Ascending aorta (tissue), 2 donors: ENCODE measurements around the gene CABLES1. TPM values are rescaled to one million over a fixed set of nuclear protein-coding genes. Genes with fewer than 3 reads are reported as not detected.

ENCODE experiments used
- DNase-seq, 2 donors: peaks; one replicate each; pipeline ENCODE4 v3.0.0-alpha.2; 2019; ENCODE audit warnings: low spot score in 2 of 2
- H3K27ac ChIP-seq, 2 donors: fragments of 200-600 bp; sonication (generic); one replicate each; pipeline ENCODE4 v1.5.1; 2016 to 2017; ENCODE audit warnings: mild to moderate bottlenecking in 1 of 2
- H3K27me3 ChIP-seq: fragments of 200-600 bp; sonication (generic); one replicate; pipeline ENCODE4 v1.5.1; 2017
- H3K36me3 ChIP-seq, 2 donors: fragments of 200-600 bp; sonication (generic); one replicate each; pipeline ENCODE4 v1.5.1; 2016
- H3K4me1 ChIP-seq, 2 donors: fragments of 200-600 bp; sonication (generic); one replicate each; pipeline ENCODE4 v1.5.1; 2016 to 2017; ENCODE audit warnings: mild to moderate bottlenecking in 1 of 2
- H3K4me3 ChIP-seq, 2 donors: fragments of 200-600 bp; sonication (generic); one replicate each; pipeline ENCODE4 v1.5.1; 2016 to 2017; ENCODE audit warnings: mild to moderate bottlenecking in 1 of 2
- H3K9me3 ChIP-seq, 2 donors: fragments of 200-600 bp; sonication (generic); one replicate each; pipeline ENCODE4 v1.5.1; 2016
- CTCF ChIP-seq, 3 experiments: fragments of 200-600 bp in 2 of 3; fragments of 450-650 bp in 1 of 3; sonication (generic) in 2 of 3; IDR thresholded peaks; one replicate each; pipeline ENCODE4 v1.5.1; 2016 to 2019; ENCODE audit warnings: antibody characterized with exemption in 3 of 3, mild to moderate bottlenecking in 1 of 3, moderate library complexity in 1 of 3
- intact Hi-C: fragments of 100-400 bp; cut with DNase I; formaldehyde crosslinking; loops from one replicate; pipeline ENCODE4 v1.15.1; 2023
- total RNA-seq: library from RNA; depleted of rRNA; stranded (reverse); fragments of >200 nt; gene quantifications from one replicate; pipeline ENCODE4 v1.1.0, GENCODE V29; 2016

Gene CABLES1
- total RNA-seq, 1 donor from 2014 or later: 5.4 TPM

DNA sequence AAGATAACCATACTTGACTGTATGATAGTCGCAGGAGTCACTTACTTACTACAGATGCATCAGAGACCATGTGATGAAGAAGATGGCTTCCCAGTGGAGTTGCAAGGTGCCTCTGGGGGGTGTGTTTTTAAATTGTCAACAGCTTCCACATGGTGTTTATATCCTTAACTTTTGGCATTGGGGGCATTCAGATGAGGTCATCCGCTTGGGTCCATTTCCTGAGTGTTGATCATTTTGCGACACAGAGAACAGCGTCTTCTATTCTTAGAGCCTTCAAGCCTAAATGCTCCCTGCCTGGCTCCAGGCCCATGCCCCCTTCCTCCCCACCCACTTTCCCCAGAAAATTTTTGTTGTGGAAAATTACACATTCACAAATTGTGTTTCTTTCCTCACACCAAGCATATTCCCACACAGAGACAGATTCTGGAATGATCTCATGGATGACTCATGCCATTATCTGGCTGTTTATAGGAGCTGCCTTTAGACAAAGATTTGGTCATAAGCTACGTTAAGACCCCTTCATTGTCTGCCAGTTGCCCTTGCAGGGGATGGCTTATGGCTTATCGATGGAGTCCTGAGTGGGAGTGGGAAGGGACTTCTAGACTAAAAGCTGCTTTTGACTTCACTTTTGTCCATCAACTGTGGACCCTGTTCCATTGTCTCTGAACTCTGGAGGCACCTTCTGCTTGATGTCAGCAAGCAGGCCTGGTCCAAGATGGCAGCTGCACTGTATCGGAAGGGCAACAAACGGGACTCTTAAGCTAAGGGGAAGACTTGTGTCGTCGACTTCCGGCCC is 91.8 kb downstream of the CABLES1 start:
- TF ChIP-seq CTCF (IDR thresholded peaks at IDR 0.05): no peak
- intact Hi-C loops: loop anchor here (1.0 to 5.0 kb wide), 2 partner anchors 93 to 130 kb away; no protein-coding TSS in a partner anchor

DNA sequence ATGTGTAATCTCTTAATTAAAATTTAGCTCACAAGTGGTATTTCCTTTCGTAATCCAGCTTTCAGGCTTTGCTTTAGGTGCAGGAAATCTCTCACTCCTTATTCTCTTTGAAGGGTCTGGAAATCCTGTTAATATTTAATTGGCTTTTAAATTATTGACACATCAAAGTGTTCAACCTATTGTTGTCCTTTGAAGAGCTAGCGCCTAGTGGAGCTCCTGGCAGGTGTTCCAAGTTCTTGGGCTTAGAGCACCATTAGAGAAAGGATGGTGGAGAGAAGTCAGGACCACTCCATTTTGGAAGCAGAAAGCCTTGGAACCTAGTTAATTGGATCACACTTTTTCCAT is 92.4 kb downstream of the CABLES1 start:
- intact Hi-C loops: loop anchor here (1.0 to 5.0 kb wide), 2 partner anchors 93 to 130 kb away; no protein-coding TSS in a partner anchor
- Histone ChIP-seq H3K36me3 (no peaks in the 10 kb centered on the region), H3K9me3 (no peaks in the 10 kb centered on the region), H3K27ac (peak overlapping the region; percentile 96 to 97), H3K4me1 (peaks cover 23 to 55% of the 10 kb centered on the region in 2 donors), H3K27me3 (no peaks in the 10 kb centered on the region), H3K4me3 (no peak overlapping the region)
- DNase-seq: no peak
- TF ChIP-seq CTCF (IDR thresholded peaks at IDR 0.05): no peak

More for the DNA sequence above, 91.8 kb downstream of the CABLES1 start:
- peak overlapping the region; percentile 96 to 97 for H3K27ac ChIP-seq
- peak in 1 of 2 donors; percentile 90 for DNase-seq
- H3K36me3 ChIP-seq: peaks cover 0 to under 1% of the 10 kb centered on the region in 2 donors
- no peaks in the 10 kb centered on the region for H3K27me3 ChIP-seq
- H3K4me3 ChIP-seq: no peak overlapping the region
- peaks cover 23 to 55% of the 10 kb centered on the region in 2 donors for H3K4me1 ChIP-seq
- no peaks in the 10 kb centered on the region for H3K9me3 ChIP-seq

- H3K4me3 ChIP-seq: no peak overlapping the region
- no peaks in the 10 kb centered on the region for H3K27me3 ChIP-seq
- no peaks in the 10 kb centered on the region for H3K36me3 ChIP-seq
- DNase-seq: no peak
- no peaks in the 10 kb centered on the region for H3K9me3 ChIP-seq
- intact Hi-C loops: loop anchor here (5.0 kb wide), 1 partner anchor 129 kb away; no protein-coding TSS in a partner anchor
- peaks cover 23 to 55% of the 10 kb centered on the region in 2 donors for H3K4me1 ChIP-seq
- H3K27ac ChIP-seq: peak overlapping the region; percentile 96 to 97
- TF ChIP-seq CTCF (IDR thresholded peaks at IDR 0.05): no peak
These were observed 93.1 kb downstream of the CABLES1 start for GRCh38 chr18:23228102-23229061.

DNA sequence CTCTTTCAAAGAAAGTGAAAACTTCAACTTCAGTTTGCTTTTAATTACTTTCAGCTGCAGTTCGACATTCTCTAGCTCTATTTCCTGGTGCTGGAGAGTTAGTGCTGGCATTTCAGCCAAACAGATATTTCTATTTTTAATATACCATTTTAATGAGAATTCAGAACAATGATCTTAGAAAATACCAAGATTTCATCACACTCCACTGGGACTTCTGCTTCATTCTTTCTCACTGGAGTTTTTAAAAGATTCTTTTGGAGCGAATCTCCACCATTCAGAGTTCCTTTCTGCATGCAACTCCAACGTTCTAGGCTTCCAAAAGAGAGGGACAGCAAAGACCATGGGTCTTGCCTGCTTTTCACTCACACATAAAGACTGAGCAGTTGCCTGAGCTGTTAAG is 94.2 kb downstream of the CABLES1 start:
- Histone ChIP-seq H3K9me3 (no peaks in the 10 kb centered on the region), H3K27me3 (no peaks in the 10 kb centered on the region), H3K4me3 (no peak overlapping the region), H3K27ac (peak overlapping the region; percentile 96 to 97), H3K36me3 (no peaks in the 10 kb centered on the region), H3K4me1 (peaks cover 23 to 55% of the 10 kb centered on the region in 2 donors)
- intact Hi-C loops: loop anchor here (5.0 kb wide), 1 partner anchor 128 kb away; no protein-coding TSS in a partner anchor
- TF ChIP-seq CTCF (IDR thresholded peaks at IDR 0.05): no peak
- DNase-seq: no peak

- no peaks in the 10 kb centered on the region for H3K9me3 ChIP-seq
- intact Hi-C loops: loop anchor here (5.0 to 10.0 kb wide), 4 partner anchors 147 to 1063 kb away; partner anchors contain the start of gene GATA6
- no peak overlapping the region for H3K4me3 ChIP-seq
- no peak for TF ChIP-seq CTCF (IDR thresholded peaks at IDR 0.05)
- H3K27ac ChIP-seq: peak overlapping the region; percentile 96 to 97
- H3K36me3 ChIP-seq: peaks cover 0 to 7% of the 10 kb centered on the region in 2 donors
- H3K4me1 ChIP-seq: peaks cover 23 to 44% of the 10 kb centered on the region in 2 donors
- H3K27me3 ChIP-seq: no peaks in the 10 kb centered on the region
- peak in 1 of 2 donors; percentile 74 for DNase-seq
These were observed 95.4 kb downstream of the CABLES1 start for GRCh38 chr18:23230686-23231085.
